ENCODE data around the gene EIF4B.

The EIF4B gene

DNA sequence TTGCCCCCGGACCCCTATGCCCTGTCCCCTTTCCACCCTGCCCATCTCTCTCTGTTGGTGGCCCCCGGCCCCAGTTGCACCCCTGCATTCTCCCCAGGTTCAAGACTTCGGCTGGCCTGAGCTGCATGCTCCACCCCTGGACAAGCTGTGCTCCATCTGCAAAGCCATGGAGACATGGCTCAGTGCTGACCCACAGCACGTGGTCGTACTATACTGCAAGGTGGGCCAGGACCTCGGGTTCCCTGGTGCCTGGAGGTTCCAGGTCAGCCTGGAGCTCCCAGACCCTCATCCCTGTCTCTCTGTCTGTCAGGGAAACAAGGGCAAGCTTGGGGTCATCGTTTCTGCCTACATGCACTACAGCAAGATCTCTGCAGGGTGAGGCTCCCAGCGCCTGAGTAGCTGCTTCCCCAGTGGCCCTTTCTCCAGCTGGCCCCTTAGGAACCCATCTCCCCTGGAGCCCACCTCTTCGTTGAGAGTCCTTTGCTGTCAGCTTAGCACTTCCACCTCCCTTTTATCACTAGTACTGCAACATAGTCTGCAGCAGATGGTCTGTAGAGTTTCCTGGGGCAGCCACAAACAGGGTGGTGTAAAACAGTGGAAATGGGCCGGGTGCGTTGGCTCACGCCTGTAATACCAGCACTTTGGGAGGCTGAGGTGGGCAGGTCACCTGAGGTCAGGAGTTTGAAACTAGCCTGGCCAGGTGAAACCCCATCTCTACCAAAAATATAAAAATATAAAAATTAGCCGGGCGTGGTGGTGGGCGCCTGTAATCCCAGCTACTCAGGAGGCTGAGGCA lies 49.4 kb downstream of the EIF4B start:
- no peaks in the 10 kb centered on the region for H3K9me3 ChIP-seq (ENCODE audit: control insufficient read depth, insufficient read depth, low read length)
- no peak overlapping the region for H3K9ac ChIP-seq (ENCODE audit: low read depth, low read length)
- peaks cover 6% of the 10 kb centered on the region for H3K4me1 ChIP-seq (ENCODE audit: control insufficient read depth, insufficient read depth, low read length)
- peaks cover 5% of the 10 kb centered on the region for H3K27me3 ChIP-seq (ENCODE audit: control insufficient read depth, insufficient read depth, low read length)
- H3K36me3 ChIP-seq (ENCODE audit: control insufficient read depth, insufficient read depth, low read length) = peaks cover 4% of the 10 kb centered on the region
- no peak overlapping the region for H3K4me3 ChIP-seq (ENCODE audit: low read depth, low read length)

DNA sequence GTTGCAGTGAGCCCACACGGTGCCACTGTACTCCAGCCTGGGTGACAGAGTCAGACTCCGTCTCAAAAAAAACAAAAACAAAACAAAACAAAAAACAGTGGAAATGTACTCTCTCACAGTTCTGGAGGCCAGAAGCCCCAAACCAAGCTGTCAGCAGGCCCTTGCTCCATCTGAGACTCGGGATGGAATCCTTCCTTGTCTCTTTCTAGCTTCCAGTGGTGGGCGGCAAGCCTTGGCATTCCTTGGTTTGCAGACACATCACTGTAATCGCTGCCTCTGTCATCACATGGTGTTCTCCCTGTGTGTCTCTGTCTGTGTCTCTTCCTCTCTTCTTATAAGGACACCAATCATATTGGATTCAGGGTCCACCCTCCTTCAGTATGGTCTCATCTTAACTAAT lies 50.0 kb downstream of the EIF4B start:
- Histone ChIP-seq H3K4me1 (ENCODE audit: control insufficient read depth, insufficient read depth, low read length) (peaks cover 1% of the 10 kb centered on the region), H3K36me3 (ENCODE audit: control insufficient read depth, insufficient read depth, low read length) (peaks cover 4% of the 10 kb centered on the region), H3K9me3 (ENCODE audit: control insufficient read depth, insufficient read depth, low read length) (no peaks in the 10 kb centered on the region), H3K4me3 (ENCODE audit: low read depth, low read length) (no peak overlapping the region), H3K27me3 (ENCODE audit: control insufficient read depth, insufficient read depth, low read length) (peaks cover 5% of the 10 kb centered on the region), H3K9ac (ENCODE audit: low read depth, low read length) (no peak overlapping the region)

DNA sequence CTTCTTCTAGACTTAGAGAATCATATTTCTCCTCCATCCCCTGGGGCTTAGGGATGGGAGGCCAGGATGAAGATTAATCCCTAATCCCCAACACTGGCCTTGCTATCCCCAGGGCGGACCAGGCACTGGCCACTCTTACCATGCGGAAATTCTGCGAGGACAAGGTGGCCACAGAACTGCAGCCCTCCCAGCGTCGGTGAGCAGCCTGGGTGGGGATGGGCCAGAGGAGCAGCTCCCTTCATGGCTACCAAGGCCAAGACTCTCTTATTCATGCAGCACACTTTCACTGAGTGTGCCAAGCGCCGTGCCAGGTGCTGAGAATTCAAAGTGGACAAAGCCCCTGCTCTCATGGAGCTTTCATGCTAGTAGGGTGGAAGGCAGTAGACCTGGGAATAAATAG lies 50.6 kb downstream of the EIF4B start:
- H3K27me3 ChIP-seq (ENCODE audit: control insufficient read depth, insufficient read depth, low read length) = peaks cover 5% of the 10 kb centered on the region
- no peaks in the 10 kb centered on the region for H3K4me1 ChIP-seq (ENCODE audit: control insufficient read depth, insufficient read depth, low read length)
- no peaks in the 10 kb centered on the region for H3K36me3 ChIP-seq (ENCODE audit: control insufficient read depth, insufficient read depth, low read length)
- no peaks in the 10 kb centered on the region for H3K9me3 ChIP-seq (ENCODE audit: control insufficient read depth, insufficient read depth, low read length)
- no peak overlapping the region for H3K4me3 ChIP-seq (ENCODE audit: low read depth, low read length)
- H3K9ac ChIP-seq (ENCODE audit: low read depth, low read length) = no peak overlapping the region

- Histone ChIP-seq H3K27me3 (ENCODE audit: control insufficient read depth, insufficient read depth, low read length) (peaks cover 5% of the 10 kb centered on the region), H3K9me3 (ENCODE audit: control insufficient read depth, insufficient read depth, low read length) (no peaks in the 10 kb centered on the region), H3K9ac (ENCODE audit: low read depth, low read length) (no peak overlapping the region), H3K4me1 (ENCODE audit: control insufficient read depth, insufficient read depth, low read length) (no peaks in the 10 kb centered on the region), H3K36me3 (ENCODE audit: control insufficient read depth, insufficient read depth, low read length) (no peaks in the 10 kb centered on the region), H3K4me3 (ENCODE audit: low read depth, low read length) (no peak overlapping the region)
These were observed 51.7 kb downstream of the EIF4B start for GRCh38 chr12:53057816-53058500.

DNA sequence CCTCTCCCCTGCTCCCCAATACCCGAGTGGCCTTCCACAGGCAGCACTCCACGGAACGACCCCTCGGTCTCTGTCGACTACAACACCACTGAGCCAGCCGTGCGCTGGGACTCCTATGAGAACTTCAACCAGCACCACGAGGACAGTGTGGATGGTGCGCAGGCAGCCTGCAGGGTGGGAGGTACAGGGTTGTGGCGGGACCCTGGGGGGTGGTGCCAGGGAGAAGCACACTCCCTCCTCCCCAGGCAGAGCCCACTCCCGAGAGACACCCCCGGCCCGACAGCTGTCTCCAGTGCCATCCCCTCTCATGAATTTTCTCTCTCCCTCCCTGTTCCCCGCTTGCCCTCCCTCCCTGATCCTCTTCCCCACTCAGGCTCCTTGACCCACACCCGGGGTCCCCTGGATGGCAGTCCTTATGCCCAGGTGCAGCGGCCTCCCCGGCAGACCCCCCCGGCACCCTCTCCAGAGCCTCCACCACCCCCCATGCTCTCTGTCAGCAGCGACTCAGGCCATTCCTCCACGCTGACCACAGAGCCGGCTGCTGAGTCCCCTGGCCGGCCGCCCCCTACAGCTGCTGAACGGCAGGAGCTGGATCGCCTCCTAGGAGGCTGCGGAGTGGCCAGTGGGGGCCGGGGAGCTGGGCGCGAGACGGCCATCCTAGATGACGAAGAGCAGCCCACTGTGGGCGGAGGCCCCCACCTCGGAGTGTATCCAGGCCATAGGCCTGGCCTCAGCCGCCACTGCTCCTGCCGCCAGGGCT lies 52.6 kb downstream of the EIF4B start:
- Histone ChIP-seq H3K4me1 (ENCODE audit: control insufficient read depth, insufficient read depth, low read length) (no peaks in the 10 kb centered on the region), H3K4me3 (ENCODE audit: low read depth, low read length) (no peak overlapping the region), H3K27me3 (ENCODE audit: control insufficient read depth, insufficient read depth, low read length) (peaks cover 5% of the 10 kb centered on the region)

GRCh38 chr12:53059434-53060063 lies 53.3 kb downstream of the EIF4B start:
- H3K36me3 ChIP-seq (ENCODE audit: control insufficient read depth, insufficient read depth, low read length) = no peaks in the 10 kb centered on the region
- no peaks in the 10 kb centered on the region for H3K4me1 ChIP-seq (ENCODE audit: control insufficient read depth, insufficient read depth, low read length)
- H3K27me3 ChIP-seq (ENCODE audit: control insufficient read depth, insufficient read depth, low read length) = peaks cover 5% of the 10 kb centered on the region
- no peak overlapping the region for H3K9ac ChIP-seq (ENCODE audit: low read depth, low read length)
- H3K4me3 ChIP-seq (ENCODE audit: low read depth, low read length) = no peak overlapping the region
- H3K9me3 ChIP-seq (ENCODE audit: control insufficient read depth, insufficient read depth, low read length) = no peaks in the 10 kb centered on the region

More for the DNA sequence above, 52.6 kb downstream of the EIF4B start:
- Histone ChIP-seq H3K9ac (ENCODE audit: low read depth, low read length) (no peak overlapping the region), H3K36me3 (ENCODE audit: control insufficient read depth, insufficient read depth, low read length) (no peaks in the 10 kb centered on the region), H3K9me3 (ENCODE audit: control insufficient read depth, insufficient read depth, low read length) (no peaks in the 10 kb centered on the region)

DNA sequence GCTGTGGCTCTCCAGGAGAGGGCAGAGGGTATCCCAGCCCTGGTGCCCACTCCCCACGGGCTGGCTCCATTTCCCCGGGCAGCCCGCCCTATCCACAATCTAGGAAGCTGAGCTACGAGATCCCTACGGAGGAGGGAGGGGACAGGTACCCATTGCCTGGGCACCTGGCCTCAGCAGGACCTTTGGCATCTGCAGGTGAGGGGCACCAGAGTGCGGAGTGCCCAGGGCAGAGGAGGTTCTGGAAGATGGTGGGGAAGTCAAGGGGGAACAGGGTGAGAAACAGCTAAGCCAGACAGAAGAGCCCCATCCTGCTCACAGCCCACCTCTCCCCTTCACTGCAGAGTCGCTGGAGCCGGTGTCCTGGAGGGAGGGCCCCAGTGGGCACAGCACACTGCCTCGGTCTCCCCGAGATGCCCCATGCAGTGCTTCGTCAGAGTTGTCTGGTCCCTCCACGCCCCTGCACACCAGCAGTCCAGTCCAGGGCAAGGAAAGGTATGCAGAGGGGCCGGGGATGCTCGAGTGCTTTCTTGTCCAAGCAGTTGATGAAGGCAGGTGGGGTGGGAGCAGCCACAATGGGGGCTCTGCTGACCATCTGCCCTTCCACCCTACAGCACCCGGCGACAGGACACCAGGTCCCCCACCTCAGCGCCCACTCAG lies 53.9 kb downstream of the EIF4B start:
- H3K9ac ChIP-seq (ENCODE audit: low read depth, low read length) = no peak overlapping the region
- H3K4me1 ChIP-seq (ENCODE audit: control insufficient read depth, insufficient read depth, low read length) = no peaks in the 10 kb centered on the region
- H3K27me3 ChIP-seq (ENCODE audit: control insufficient read depth, insufficient read depth, low read length) = peaks cover 5% of the 10 kb centered on the region
- no peaks in the 10 kb centered on the region for H3K9me3 ChIP-seq (ENCODE audit: control insufficient read depth, insufficient read depth, low read length)
- no peak overlapping the region for H3K4me3 ChIP-seq (ENCODE audit: low read depth, low read length)
- H3K36me3 ChIP-seq (ENCODE audit: control insufficient read depth, insufficient read depth, low read length) = no peaks in the 10 kb centered on the region

- H3K4me3 ChIP-seq (ENCODE audit: low read depth, low read length) = no peak overlapping the region
- H3K4me1 ChIP-seq (ENCODE audit: control insufficient read depth, insufficient read depth, low read length) = no peaks in the 10 kb centered on the region
- peaks cover 5% of the 10 kb centered on the region for H3K27me3 ChIP-seq (ENCODE audit: control insufficient read depth, insufficient read depth, low read length)
- H3K36me3 ChIP-seq (ENCODE audit: control insufficient read depth, insufficient read depth, low read length) = no peaks in the 10 kb centered on the region
- H3K9ac ChIP-seq (ENCODE audit: low read depth, low read length) = no peak overlapping the region
- H3K9me3 ChIP-seq (ENCODE audit: control insufficient read depth, insufficient read depth, low read length) = no peaks in the 10 kb centered on the region
These were observed 54.5 kb downstream of the EIF4B start for GRCh38 chr12:53060721-53061276.

GRCh38 chr12:53061404-53062010 lies 55.3 kb downstream of the EIF4B start:
- Histone ChIP-seq H3K9ac (ENCODE audit: low read depth, low read length) (no peak overlapping the region), H3K9me3 (ENCODE audit: control insufficient read depth, insufficient read depth, low read length) (no peaks in the 10 kb centered on the region), H3K36me3 (ENCODE audit: control insufficient read depth, insufficient read depth, low read length) (peaks cover 3% of the 10 kb centered on the region), H3K27me3 (ENCODE audit: control insufficient read depth, insufficient read depth, low read length) (peaks cover 5% of the 10 kb centered on the region), H3K4me1 (ENCODE audit: control insufficient read depth, insufficient read depth, low read length) (no peaks in the 10 kb centered on the region), H3K4me3 (ENCODE audit: low read depth, low read length) (no peak overlapping the region)

DNA sequence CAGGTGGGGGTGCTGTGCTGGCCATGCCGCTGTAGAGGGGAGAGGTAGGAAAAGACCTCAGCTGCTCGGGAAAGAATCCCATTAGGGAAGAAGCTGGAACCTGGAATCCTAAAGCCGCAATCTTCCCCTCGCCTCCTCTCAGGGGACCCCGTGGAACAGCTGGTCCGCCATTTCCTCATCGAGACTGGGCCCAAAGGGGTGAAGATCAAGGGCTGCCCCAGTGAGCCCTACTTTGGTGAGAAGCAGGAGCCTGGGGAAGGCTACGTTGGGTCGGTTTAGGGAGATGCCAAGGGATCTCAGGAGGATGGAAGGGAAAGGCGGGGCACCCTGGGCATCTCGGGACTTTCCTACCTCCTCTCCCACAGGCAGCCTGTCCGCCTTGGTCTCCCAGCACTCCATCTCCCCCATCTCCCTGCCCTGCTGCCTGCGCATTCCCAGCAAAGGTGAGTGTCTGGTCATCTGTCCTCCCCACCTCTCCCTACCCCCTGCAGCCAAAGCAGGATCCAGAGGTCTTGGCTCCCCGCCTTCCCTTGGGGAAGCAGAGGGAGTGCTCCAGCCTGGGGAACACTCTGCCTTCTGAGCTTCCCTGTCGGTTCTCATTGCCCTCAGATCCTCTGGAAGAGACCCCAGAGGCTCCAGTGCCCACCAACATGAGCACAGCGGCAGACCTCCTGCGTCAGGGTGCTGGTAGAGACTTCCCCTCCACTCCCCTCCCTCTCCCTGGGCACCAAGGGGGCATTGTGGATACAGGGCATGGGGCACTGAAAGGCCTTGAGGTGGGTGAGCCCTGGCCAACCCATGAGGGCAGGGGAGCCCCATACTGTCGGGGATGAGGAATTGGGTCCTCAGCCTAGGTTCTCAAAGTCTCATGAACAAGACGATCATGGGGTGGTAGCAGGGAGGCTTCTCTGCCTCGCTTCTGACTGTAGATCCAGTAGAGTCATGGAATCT lies 56.0 kb downstream of the EIF4B start:
- H3K9me3 ChIP-seq (ENCODE audit: control insufficient read depth, insufficient read depth, low read length) = no peaks in the 10 kb centered on the region
- H3K9ac ChIP-seq (ENCODE audit: low read depth, low read length) = no peak overlapping the region
- H3K4me1 ChIP-seq (ENCODE audit: control insufficient read depth, insufficient read depth, low read length) = no peaks in the 10 kb centered on the region
- no peak overlapping the region for H3K4me3 ChIP-seq (ENCODE audit: low read depth, low read length)
- peaks cover 5% of the 10 kb centered on the region for H3K27me3 ChIP-seq (ENCODE audit: control insufficient read depth, insufficient read depth, low read length)
- peaks cover 5% of the 10 kb centered on the region for H3K36me3 ChIP-seq (ENCODE audit: control insufficient read depth, insufficient read depth, low read length)

All from iPS-15b (cell line).